Ovary (tissue), 3 donors: Measurements from ENCODE around the gene TIMM8B.

ENCODE experiments used
- CTCF ChIP-seq, 3 donors: fragments of 450-650 bp in 2 of 3; fragments of 200-600 bp in 1 of 3; IDR thresholded peaks; one replicate each; pipeline versions ENCODE4 v1.5.1 to v1.8.0; 2016 to 2022; ENCODE audit warnings: antibody characterized with exemption in 3 of 3, mild to moderate bottlenecking in 1 of 3
- EP300 ChIP-seq: sonication (generic); formaldehyde crosslinking; IDR thresholded peaks from one replicate; pipeline ENCODE4 v1.6.1; 2017; ENCODE audit warnings: antibody characterized with exemption
- POLR2A ChIP-seq: fragments of 450-650 bp; IDR thresholded peaks from one replicate; pipeline ENCODE4 v1.6.1; 2017; ENCODE audit warnings: antibody characterized with exemption, mild to moderate bottlenecking, moderate library complexity
- donor health status: DM: no; HTN: no; CAD: no.

- TF ChIP-seq CTCF (IDR thresholded peaks at IDR 0.05) (no peak), POLR2A (no peak), EP300 (no peak)
Observed at GRCh38 chr11:112085822-112086421, 634 bp downstream of the TIMM8B start.
